ENCODE data around the gene KIAA0513. TPM values are rescaled to one million over a fixed set of nuclear protein-coding genes. Genes with fewer than 3 reads are reported as not detected.
A peak's percentile ranks its signal among the peaks of the same experiment; 100 is the strongest.

The KIAA0513 gene
- total and polyA plus RNA-seq, 2 of the 13 experiments (the other 11 are each of a cell fraction or from before 2014, with no cell fraction given), result 1.8 TPM

DNA sequence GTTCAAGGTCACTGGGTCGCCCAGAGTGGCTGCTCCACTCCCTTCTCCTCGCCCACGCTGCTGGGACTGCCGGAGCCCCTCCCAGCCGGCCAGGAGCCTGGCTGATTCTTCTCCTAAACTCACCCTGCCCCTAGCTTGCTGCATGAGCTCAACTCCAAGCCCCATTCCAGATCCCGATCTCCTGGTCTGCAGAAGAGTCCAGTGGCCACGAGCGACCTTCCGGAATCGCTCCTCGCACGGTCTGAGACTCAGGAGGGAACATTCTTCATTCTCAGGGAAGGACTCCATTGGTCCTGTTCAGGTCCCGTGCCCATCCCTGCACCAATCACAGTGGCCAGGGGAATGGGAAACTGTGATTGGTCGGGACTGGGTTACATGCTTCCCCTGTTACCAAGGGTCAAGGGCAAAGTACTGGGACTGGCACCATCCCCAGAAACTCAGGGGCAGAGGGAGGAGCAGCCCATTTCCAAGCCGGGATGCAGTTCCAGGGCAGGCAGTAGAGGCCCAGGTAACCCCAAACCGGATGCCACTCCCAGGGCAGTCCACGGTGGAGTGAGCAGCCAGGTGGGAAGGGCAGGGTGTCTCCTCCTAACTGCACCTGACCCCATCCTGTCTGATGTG, 109.2 kb downstream of the KIAA0513 start (continued):
- peak; percentile 96; the same call in 1 of the 2 replicates for TF ChIP-seq ZFP91 (CRISPR knock-in tag; IDR thresholded peaks at IDR 0.05; ENCODE audit: borderline replicate concordance)
- TF ChIP-seq PHF20 (CRISPR knock-in tag; IDR thresholded peaks at IDR 0.05), result peak; percentile 65
- TF ChIP-seq KDM5A (IDR thresholded peaks at IDR 0.05; ENCODE audit: borderline replicate concordance, low read length), result no peak
- TF ChIP-seq ZNF792 (CRISPR knock-in tag; IDR thresholded peaks at IDR 0.05), result peak; percentile 82; the same call in 1 of the 2 replicates
- TF ChIP-seq ZBTB7A (CRISPR knock-in tag; IDR thresholded peaks at IDR 0.05), result no peak
- no peak; the same call in 1 of the 2 replicates for TF ChIP-seq HNRNPL (IDR thresholded peaks at IDR 0.05; ENCODE audit: low read depth, low read length)
- TF ChIP-seq ZNF44 (CRISPR knock-in tag; IDR thresholded peaks at IDR 0.05), result peak; percentile 55; the same call in 1 of the 2 replicates
- no peak for TF ChIP-seq THAP11 (CRISPR knock-in tag; IDR thresholded peaks at IDR 0.05)
- no peak for TF ChIP-seq ZMAT5 (CRISPR knock-in tag; IDR thresholded peaks at IDR 0.05; ENCODE audit: borderline replicate concordance, low read depth)
- TF ChIP-seq, protein P1, sequence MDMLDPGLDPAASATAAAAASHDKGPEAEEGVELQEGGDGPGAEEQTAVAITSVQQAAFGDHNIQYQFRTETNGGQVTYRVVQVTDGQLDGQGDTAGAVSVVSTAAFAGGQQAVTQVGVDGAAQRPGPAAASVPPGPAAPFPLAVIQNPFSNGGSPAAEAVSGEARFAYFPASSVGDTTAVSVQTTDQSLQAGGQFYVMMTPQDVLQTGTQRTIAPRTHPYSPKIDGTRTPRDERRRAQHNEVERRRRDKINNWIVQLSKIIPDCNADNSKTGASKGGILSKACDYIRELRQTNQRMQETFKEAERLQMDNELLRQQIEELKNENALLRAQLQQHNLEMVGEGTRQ (IDR thresholded peaks at IDR 0.05; ENCODE audit: low read depth, low read length), result peak; percentile 98
- TF ChIP-seq, protein P1 (CRISPR knock-in tag; IDR thresholded peaks at IDR 0.05; ENCODE audit: borderline replicate concordance), result peak; percentile 98; the same call in 1 of the 2 replicates
- TF ChIP-seq ATF7 (IDR thresholded peaks at IDR 0.05), result no peak
- no peak for TF ChIP-seq ATF7 (CRISPR knock-in tag; IDR thresholded peaks at IDR 0.05)
- TF ChIP-seq, protein P2, sequence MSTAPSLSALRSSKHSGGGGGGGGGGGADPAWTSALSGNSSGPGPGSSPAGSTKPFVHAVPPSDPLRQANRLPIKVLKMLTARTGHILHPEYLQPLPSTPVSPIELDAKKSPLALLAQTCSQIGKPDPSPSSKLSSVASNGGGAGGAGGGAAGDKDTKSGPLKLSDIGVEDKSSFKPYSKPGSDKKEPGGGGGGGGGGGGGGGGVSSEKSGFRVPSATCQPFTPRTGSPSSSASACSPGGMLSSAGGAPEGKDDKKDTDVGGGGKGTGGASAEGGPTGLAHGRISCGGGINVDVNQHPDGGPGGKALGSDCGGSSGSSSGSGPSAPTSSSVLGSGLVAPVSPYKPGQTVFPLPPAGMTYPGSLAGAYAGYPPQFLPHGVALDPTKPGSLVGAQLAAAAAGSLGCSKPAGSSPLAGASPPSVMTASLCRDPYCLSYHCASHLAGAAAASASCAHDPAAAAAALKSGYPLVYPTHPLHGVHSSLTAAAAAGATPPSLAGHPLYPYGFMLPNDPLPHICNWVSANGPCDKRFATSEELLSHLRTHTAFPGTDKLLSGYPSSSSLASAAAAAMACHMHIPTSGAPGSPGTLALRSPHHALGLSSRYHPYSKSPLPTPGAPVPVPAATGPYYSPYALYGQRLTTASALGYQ (CRISPR knock-in tag; IDR thresholded peaks at IDR 0.05), result peak; percentile 55; the same call in 1 of the 2 replicates
- TF ChIP-seq GPBP1L1 (CRISPR knock-in tag; IDR thresholded peaks at IDR 0.05), result no peak
- no peak; the same call in 1 of the 2 replicates for TF ChIP-seq ZFP1 (CRISPR knock-in tag; IDR thresholded peaks at IDR 0.05)
- peak; percentile 39; the same call in 1 of the 2 replicates for TF ChIP-seq ZNF350 (CRISPR knock-in tag; IDR thresholded peaks at IDR 0.05; ENCODE audit: borderline replicate concordance, low read depth)
- no peak for TF ChIP-seq SOX6 (IDR thresholded peaks at IDR 0.05)
- TF ChIP-seq SOX6 (CRISPR knock-in tag; IDR thresholded peaks at IDR 0.05), result peak; percentile 51
- TF ChIP-seq ARID3A (IDR thresholded peaks at IDR 0.05; ENCODE audit: low read depth, low read length), result no peak
- TF ChIP-seq DPF2 (CRISPR knock-in tag; IDR thresholded peaks at IDR 0.05; ENCODE audit: borderline replicate concordance, low read depth), result peak; percentile 63; the same call in 1 of the 2 replicates
- TF ChIP-seq RELA (CRISPR knock-in tag; IDR thresholded peaks at IDR 0.05), result no peak

All from HepG2 (cell line).